Breast epithelium (tissue), 3 donors: ENCODE results near the gene SYNGR3.

Source experiments
- CTCF ChIP-seq, 3 donors: fragments of 450-650 bp; IDR thresholded peaks; one replicate each; pipeline ENCODE4 v1.5.1; 2016 to 2017; ENCODE audit warnings: antibody characterized with exemption in 3 of 3, mild to moderate bottlenecking in 3 of 3, moderate library complexity in 3 of 3
- POLR2A ChIP-seq: fragments of 450-650 bp; IDR thresholded peaks from one replicate; pipeline ENCODE4 v1.6.1; 2016; ENCODE audit warnings: antibody characterized with exemption, mild to moderate bottlenecking, moderate library complexity

DNA sequence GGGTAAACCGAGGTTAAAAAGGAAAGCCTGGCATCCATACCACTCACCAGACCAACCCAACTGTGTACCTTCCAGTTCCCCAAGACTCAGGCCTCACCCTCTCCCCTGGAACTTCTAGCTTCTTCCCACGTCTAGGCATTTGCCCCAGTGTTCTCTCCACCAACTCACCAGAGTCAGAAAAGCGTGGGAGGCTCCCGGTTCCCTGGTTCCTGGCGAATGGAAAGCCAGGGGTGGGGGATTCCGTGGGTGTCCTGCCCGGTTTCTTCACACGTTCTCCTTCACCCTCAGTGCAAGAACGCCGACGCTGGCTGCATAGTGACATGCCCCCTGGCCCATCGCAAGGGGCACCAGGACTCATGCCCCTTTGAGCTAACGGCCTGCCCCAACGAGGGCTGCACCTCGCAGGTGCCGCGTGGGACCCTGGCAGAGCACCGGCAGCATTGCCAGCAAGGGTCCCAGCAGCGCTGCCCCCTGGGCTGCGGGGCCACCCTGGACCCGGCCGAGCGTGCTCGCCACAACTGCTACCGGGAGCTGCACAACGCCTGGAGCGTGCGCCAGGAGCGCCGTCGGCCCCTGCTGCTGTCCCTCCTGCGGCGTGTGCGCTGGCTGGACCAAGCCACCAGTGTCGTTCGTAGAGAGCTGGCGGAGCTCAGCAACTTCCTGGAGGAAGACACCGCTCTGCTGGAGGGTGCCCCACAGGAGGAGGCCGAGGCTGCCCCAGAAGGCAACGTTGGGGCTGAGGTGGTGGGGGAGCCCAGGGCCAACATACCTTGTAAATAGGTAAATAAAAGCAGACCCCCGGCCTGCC lies 21.4 kb upstream of the SYNGR3 start:
- TF ChIP-seq CTCF (IDR thresholded peaks at IDR 0.05) (no peak), POLR2A (no peak)
